BJ (cell line): ENCODE data around the gene GTF2A1L. TPM values are rescaled to one million over a fixed set of nuclear protein-coding genes. Genes with fewer than 3 reads are reported as not detected.

Experiments used
- CTCF ChIA-PET: fragments of 350-600 bp; formaldehyde crosslinking; extraction: SDS; loops from one replicate; lab custom pipeline; 2021; ENCODE audit warnings: antibody characterized with exemption, inconsistent platforms; lab: Yijun Ruan, JAX
- POLR2A ChIA-PET: fragments of 300-600 bp; sonication (Branson Sonifier 250); formaldehyde crosslinking; extraction: SDS; loops from one replicate; lab custom pipeline; 2021; ENCODE audit warnings: antibody characterized with exemption; lab: Charles Lee
- DNase-seq: peaks from one replicate; pipeline ENCODE4 v3.0.0-alpha.2; 2011; ENCODE audit warnings: low read depth
- H3K27me3 ChIP-seq: 2 replicates; pipeline ENCODE4 v1.6.0; 2011; ENCODE audit warnings: low read length; ENCODE audit not compliant: control insufficient read depth, insufficient read depth
- H3K36me3 ChIP-seq: 2 replicates; pipeline ENCODE4 v1.5.1; 2011; ENCODE audit warnings: low read length; ENCODE audit not compliant: control insufficient read depth, insufficient read depth
- H3K4me3 ChIP-seq: 2 replicates; pipeline ENCODE4 v1.5.1; 2011; ENCODE audit warnings: low read depth, mild to moderate bottlenecking, control low read depth, low read length
- polyA plus RNA-seq: library from polyadenylated mRNA; depleted of rRNA; stranded (reverse); fragments of >200 nt; gene quantifications from 2 replicates; pipeline ENCODE4 v1.2.3, GENCODE V29; 2011
- TF ChIP-seq, protein P1 (sequence below): IDR thresholded peaks from 2 replicates; pipeline ENCODE4 v1.5.1; 2011; ENCODE audit warnings: low read depth, mild to moderate bottlenecking, control low read depth, inconsistent platforms, low read length, moderate library complexity; ENCODE audit not compliant: insufficient read depth

GTF2A1L gene
- polyA plus RNA-seq, 1 experiment = not detected

- CTCF ChIA-PET = no interaction called here
- Histone ChIP-seq H3K36me3 (no peaks in the 10 kb centered on the region), H3K27me3 (no peaks in the 10 kb centered on the region), H3K4me3 (no peak overlapping the region)
- POLR2A ChIA-PET = no interaction called here
- DNase-seq = no peak
- TF ChIP-seq, protein P1, sequence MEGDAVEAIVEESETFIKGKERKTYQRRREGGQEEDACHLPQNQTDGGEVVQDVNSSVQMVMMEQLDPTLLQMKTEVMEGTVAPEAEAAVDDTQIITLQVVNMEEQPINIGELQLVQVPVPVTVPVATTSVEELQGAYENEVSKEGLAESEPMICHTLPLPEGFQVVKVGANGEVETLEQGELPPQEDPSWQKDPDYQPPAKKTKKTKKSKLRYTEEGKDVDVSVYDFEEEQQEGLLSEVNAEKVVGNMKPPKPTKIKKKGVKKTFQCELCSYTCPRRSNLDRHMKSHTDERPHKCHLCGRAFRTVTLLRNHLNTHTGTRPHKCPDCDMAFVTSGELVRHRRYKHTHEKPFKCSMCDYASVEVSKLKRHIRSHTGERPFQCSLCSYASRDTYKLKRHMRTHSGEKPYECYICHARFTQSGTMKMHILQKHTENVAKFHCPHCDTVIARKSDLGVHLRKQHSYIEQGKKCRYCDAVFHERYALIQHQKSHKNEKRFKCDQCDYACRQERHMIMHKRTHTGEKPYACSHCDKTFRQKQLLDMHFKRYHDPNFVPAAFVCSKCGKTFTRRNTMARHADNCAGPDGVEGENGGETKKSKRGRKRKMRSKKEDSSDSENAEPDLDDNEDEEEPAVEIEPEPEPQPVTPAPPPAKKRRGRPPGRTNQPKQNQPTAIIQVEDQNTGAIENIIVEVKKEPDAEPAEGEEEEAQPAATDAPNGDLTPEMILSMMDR = no peak
These were observed 7.0 kb downstream of the GTF2A1L start for GRCh38 chr2:48624696-48625095.

DNA sequence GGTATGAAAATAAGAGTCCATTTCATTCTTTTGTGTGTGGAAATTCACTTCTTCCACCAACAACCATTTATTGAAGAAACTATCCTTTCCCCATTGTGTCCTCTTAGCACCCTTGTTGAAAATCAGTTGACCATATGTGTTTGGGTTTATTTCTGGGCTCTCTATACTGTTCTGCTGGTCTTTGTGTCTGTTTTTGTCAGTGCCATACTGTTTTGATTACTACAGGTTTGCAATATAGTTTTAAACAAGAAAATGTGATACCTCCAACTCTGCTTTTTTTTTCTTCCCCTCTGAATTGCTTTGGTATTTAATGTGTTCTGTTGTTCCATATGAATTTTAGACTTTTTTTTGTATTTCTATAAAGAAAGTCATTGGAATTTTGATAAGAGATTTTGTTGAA lies 8.4 kb downstream of the GTF2A1L start:
- DNase-seq = no peak
- CTCF ChIA-PET = interaction anchor here (0.6 kb wide), 1 partner anchor 467 kb away, joined by 3 read pairs; no protein-coding TSS in a partner anchor
- Histone ChIP-seq H3K36me3 (no peaks in the 10 kb centered on the region), H3K4me3 (no peak overlapping the region), H3K27me3 (no peaks in the 10 kb centered on the region)
- TF ChIP-seq, protein P1 = no peak
- POLR2A ChIA-PET = no interaction called here

GRCh38 chr2:48633143-48633542 lies 15.5 kb downstream of the GTF2A1L start:
- no peaks in the 10 kb centered on the region for H3K27me3 ChIP-seq
- no peak overlapping the region for H3K4me3 ChIP-seq
- TF ChIP-seq, protein P1 = no peak
- no peaks in the 10 kb centered on the region for H3K36me3 ChIP-seq
- ChIA-PET CTCF (interaction anchor here (0.7 kb wide), 1 partner anchor 33 kb away, joined by 5 read pairs; no protein-coding TSS in a partner anchor), POLR2A (no interaction called here)
- DNase-seq = no peak

DNA sequence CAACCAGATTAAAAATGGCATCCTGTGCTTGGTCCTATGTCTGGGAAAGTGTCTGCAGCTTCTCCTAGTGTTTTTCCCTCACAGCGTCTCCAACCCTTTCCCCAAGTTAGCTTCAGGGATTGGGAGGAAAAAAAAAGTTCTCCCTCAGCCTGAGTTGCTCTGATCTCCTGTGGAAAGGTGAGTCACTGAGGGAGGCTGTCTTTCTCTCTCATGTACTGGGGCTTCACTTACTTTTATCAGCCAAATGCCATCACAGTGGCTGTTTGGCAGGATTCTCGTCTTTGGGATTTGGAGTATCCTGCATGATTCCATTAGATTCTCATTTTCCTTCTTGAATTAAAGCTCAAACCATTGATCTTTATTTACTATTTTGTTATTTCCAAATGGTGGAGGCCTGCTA lies 18.1 kb downstream of the GTF2A1L start:
- ChIA-PET CTCF (no interaction called here), POLR2A (no interaction called here)
- TF ChIP-seq, protein P1 = no peak
- DNase-seq = no peak
- H3K36me3 ChIP-seq = no peaks in the 10 kb centered on the region
- H3K27me3 ChIP-seq = no peaks in the 10 kb centered on the region
- no peak overlapping the region for H3K4me3 ChIP-seq

- H3K4me3 ChIP-seq = no peak overlapping the region
- POLR2A ChIA-PET = no interaction called here
- CTCF ChIA-PET = no interaction called here
- H3K36me3 ChIP-seq = no peaks in the 10 kb centered on the region
- TF ChIP-seq, protein P1 = no peak
- DNase-seq = no peak
- H3K27me3 ChIP-seq = no peaks in the 10 kb centered on the region
These were observed 20.6 kb downstream of the GTF2A1L start for GRCh38 chr2:48638261-48638660.
